A549 (cell line): Measurements from ENCODE around the gene COL1A1. TPM values are rescaled to one million over a fixed set of nuclear protein-coding genes. Genes with fewer than 3 reads are reported as not detected.
A peak's percentile ranks its signal among the peaks of the same experiment; 100 is the strongest.

Experiments used
- ATAC-seq, 2 experiments: fragments of 200-7000 bp in 1 of 2; fragments of >200 bp in 1 of 2; cut with Nextera tagmentation in 1 of 2; cut with Tn5 transposase in 1 of 2; 3 replicates each; pipeline versions ENCODE4 v1.8.0 to v1.9.1; 2018 to 2020; ENCODE audit warnings: mild to moderate bottlenecking in 1 of 2, moderate library complexity in 1 of 2
- CTCF ChIA-PET: fragments of 300-600 bp; sonication (Branson Sonifier 250); formaldehyde crosslinking; extraction: SDS; loops from one replicate; lab custom pipeline; 2021; ENCODE audit warnings: antibody characterized with exemption, inconsistent platforms; lab: Yijun Ruan, JAX
- POLR2A ChIA-PET: fragments of 350-600 bp; formaldehyde crosslinking; extraction: SDS; loops from one replicate; lab custom pipeline; 2021; ENCODE audit warnings: antibody characterized with exemption, inconsistent platforms; lab: Yijun Ruan, JAX
- DNase-seq, 2 experiments: peaks; one replicate each; pipeline versions ENCODE4 v3.0.0 to v3.0.0-alpha.2; 2011 to 2016; ENCODE audit warnings: low read depth in 1 of 2, low spot score in 1 of 2
- FAIRE-seq: peaks from 2 replicates; lab custom pipeline; 2011; peaks lifted over from hg19 to GRCh38; lab: Jason Lieb, UNC
- H3K27ac ChIP-seq, 2 experiments: fragments of >200 bp; sonication (Bioruptor Twin); formaldehyde crosslinking; 3 replicates each; pipeline ENCODE4 v1.5.1; 2016 to 2017
- H3K4me1 ChIP-seq: fragments of >200 bp; sonication (Bioruptor Twin); formaldehyde crosslinking; 3 replicates; pipeline ENCODE4 v1.6.1; 2016
- H3K4me2 ChIP-seq: fragments of >200 bp; sonication (Bioruptor Twin); formaldehyde crosslinking; 3 replicates; pipeline ENCODE4 v1.6.1; 2016
- H3K4me3 ChIP-seq: fragments of >200 bp; sonication (Bioruptor Twin); formaldehyde crosslinking; 3 replicates; pipeline ENCODE4 v1.5.1; 2016
- H3K9me3 ChIP-seq: fragments of >200 bp; sonication (Bioruptor Twin); formaldehyde crosslinking; 3 replicates; pipeline ENCODE4 v1.6.1; 2016
- ATOH8 ChIP-seq: fragments of 250-450 bp; sonication (Bioruptor Pico); IDR thresholded peaks from 2 replicates; pipeline ENCODE4 v1.5.0; 2020; ENCODE audit warnings: low read depth, mild to moderate bottlenecking, moderate library complexity
- CTCF ChIP-seq: fragments of >200 bp; sonication (Bioruptor Twin); formaldehyde crosslinking; IDR thresholded peaks from 3 replicates; pipeline ENCODE4 v1.5.1; 2016
- EHF ChIP-seq: fragments of 250-450 bp; sonication (Bioruptor Pico); IDR thresholded peaks from 2 replicates; pipeline ENCODE4 v1.5.0; 2020; ENCODE audit warnings: mild to moderate bottlenecking
- EHMT2 ChIP-seq: fragments of 200-600 bp; sonication (generic); IDR thresholded peaks from 2 replicates; pipeline ENCODE4 v1.6.1; 2016; ENCODE audit warnings: antibody characterized with exemption, low read depth, mild to moderate bottlenecking, moderate library complexity
- ELK1 ChIP-seq: fragments of 150-350 bp; IDR thresholded peaks from 2 replicates; pipeline ENCODE4 v1.6.1; 2014; ENCODE audit warnings: low read depth, mild to moderate bottlenecking, low read length
- FOSL2 ChIP-seq, 2 experiments: fragments of 450-650 bp in 1 of 2; fragments of >200 bp in 1 of 2; sonication (Bioruptor Twin) in 1 of 2; formaldehyde crosslinking; IDR thresholded peaks; 2 replicates each; pipeline versions ENCODE4 v1.5.0 to v1.6.1; 2016 to 2020; ENCODE audit warnings: mild to moderate bottlenecking in 1 of 2, moderate library complexity in 1 of 2
- HDAC2 ChIP-seq: fragments of 200-600 bp; sonication (generic); IDR thresholded peaks from 2 replicates; pipeline ENCODE4 v1.6.1; 2016
- HES2 ChIP-seq: fragments of >200 bp; sonication (Bioruptor Twin); formaldehyde crosslinking; IDR thresholded peaks from 2 replicates; pipeline ENCODE4 v1.6.1; 2016
- HEYL ChIP-seq: fragments of 250-450 bp; sonication (Bioruptor Pico); IDR thresholded peaks from 2 replicates; pipeline ENCODE4 v1.8.0; 2021; ENCODE audit warnings: mild to moderate bottlenecking, moderate library complexity
- HMGXB4 ChIP-seq: fragments of 250-450 bp; sonication (Bioruptor Pico); IDR thresholded peaks from 2 replicates; pipeline ENCODE4 v1.5.0; 2021; ENCODE audit warnings: mild to moderate bottlenecking, moderate library complexity, borderline replicate concordance
- HOXB13 ChIP-seq: fragments of 250-450 bp; sonication (Bioruptor Pico); IDR thresholded peaks from 2 replicates; pipeline ENCODE4 v1.5.0; 2020; ENCODE audit warnings: low read depth, mild to moderate bottlenecking, moderate library complexity
- KDM5A ChIP-seq: fragments of 200-600 bp; sonication (generic); IDR thresholded peaks from 2 replicates; pipeline ENCODE4 v1.6.1; 2016; ENCODE audit warnings: antibody characterized with exemption, mild to moderate bottlenecking
- NPAS2 ChIP-seq: fragments of 250-450 bp; sonication (Bioruptor Pico); IDR thresholded peaks from 2 replicates; pipeline ENCODE4 v1.8.0; 2022; ENCODE audit warnings: mild to moderate bottlenecking, moderate library complexity, borderline replicate concordance
- NR3C1 ChIP-seq: fragments of >200 bp; sonication (Bioruptor Twin); formaldehyde crosslinking; IDR thresholded peaks from 3 replicates; pipeline ENCODE4 v1.6.1; 2017
- PBX3 ChIP-seq: IDR thresholded peaks from 2 replicates; pipeline ENCODE4 v1.6.1; 2012
- PHF8 ChIP-seq: fragments of 200-600 bp; sonication (generic); IDR thresholded peaks from 2 replicates; pipeline ENCODE4 v1.6.1; 2016; ENCODE audit warnings: low read depth, mild to moderate bottlenecking, antibody characterized with exemption, moderate library complexity, borderline replicate concordance
- RAD21 ChIP-seq, 2 experiments: fragments of >200 bp in 1 of 2; sonication (Bioruptor Twin) in 1 of 2; formaldehyde crosslinking in 1 of 2; IDR thresholded peaks in 1 of 2; conservative IDR thresholded peaks in 1 of 2; 2 replicates in 1 of 2; 3 replicates in 1 of 2; pipeline ENCODE4 v1.6.1; 2012 to 2018; ENCODE audit warnings: inconsistent platforms in 1 of 2
- SMC3 ChIP-seq: fragments of >200 bp; sonication (Bioruptor Twin); formaldehyde crosslinking; IDR thresholded peaks from 3 replicates; pipeline ENCODE4 v1.6.1; 2018; ENCODE audit warnings: inconsistent platforms
- TP53 ChIP-seq: fragments of 250-450 bp; sonication (Bioruptor Pico); IDR thresholded peaks from 2 replicates; pipeline ENCODE4 v1.5.0; 2021; ENCODE audit warnings: mild to moderate bottlenecking, moderate library complexity
- USF2 ChIP-seq: fragments of 450-650 bp; IDR thresholded peaks from 2 replicates; pipeline ENCODE4 v1.6.1; 2014; ENCODE audit warnings: antibody characterized with exemption
- ZC3H11A ChIP-seq: fragments of 450-650 bp; IDR thresholded peaks from 2 replicates; pipeline ENCODE4 v1.6.1; 2014; ENCODE audit warnings: antibody characterized with exemption, mild to moderate bottlenecking
- ZNF302 ChIP-seq: fragments of 250-450 bp; sonication (Bioruptor Pico); IDR thresholded peaks from 2 replicates; pipeline ENCODE4 v1.9.0; 2021; ENCODE audit warnings: inconsistent platforms, mild to moderate bottlenecking, moderate library complexity
- WGBS: methylation state at CpG from one replicate; pipeline ENCODE4 v1.1.6; 2017; ENCODE audit errors: missing lambda C conversion rate; 5-methylcytosine and 5-hydroxymethylcytosine counted together
- polyA plus RNA-seq, 4 experiments: library from polyadenylated mRNA; depleted of rRNA in 3 of 4; stranded (reverse); fragments of >200 nt; fragmentation: RNase III in 1 of 4; extraction: RNeasy Plus Mini Kit Qiagen cat#74134 plus additional on column Dnase treatment in 1 of 4; gene quantifications; 2 replicates in 3 of 4; 3 replicates in 1 of 4; pipeline ENCODE4 v1.2.3, GENCODE V29; 2011 to 2017

The COL1A1 gene
- polyA plus RNA-seq, 2 of the 4 experiments (the other 2 are of a cell fraction), result 4.4 to 34.3 TPM

GRCh38 chr17:50163843-50164696 lies 37.4 kb downstream of the COL1A1 start:
- TF ChIP-seq TP53 (no peak), SMC3 (no peak), NPAS2 (CRISPR knock-in tag) (no peak), HES2 (no peak), RAD21 (conservative IDR thresholded peaks at IDR 0.05 in 1 of 2, IDR thresholded peaks at IDR 0.05 in 1 of 2) (no peak), ZC3H11A (no peak), PHF8 (no peak), EHF (no peak), NR3C1 (no peak), ATOH8 (CRISPR knock-in tag) (no peak), ZNF302 (CRISPR knock-in tag) (no peak), EHMT2 (no peak), FOSL2 (IDR thresholded peaks at IDR 0.05) (no peak), FOSL2 (CRISPR knock-in tag; IDR thresholded peaks at IDR 0.05) (no peak)
- ChIA-PET CTCF (interaction anchor here (1.0 to 17.0 kb wide), 9 partner anchors 9 to 136 kb away, joined by 3 to 817 read pairs (median 15); partner anchors contain the start of genes COL1A1 and PPP1R9B), POLR2A (no interaction called here)
- WGBS, result 78% methylated on average over 11 of the region's 11 CpGs
- Histone ChIP-seq H3K27ac (peak overlapping the region in 1 of 2 experiments; percentile 18; a peak in 1 of 6 replicates), H3K4me3 (no peak overlapping the region), H3K9me3 (no peaks in the 10 kb centered on the region), H3K4me1 (peaks cover 13% of the 10 kb centered on the region; the same call in 2 of the 3 replicates), H3K4me2 (no peak overlapping the region)
- no peak for FAIRE-seq
- ATAC-seq, result no peak
- DNase-seq, result no peak

- peaks cover 9% of the 10 kb centered on the region; the same call in 2 of the 3 replicates for H3K4me1 ChIP-seq
- H3K27ac ChIP-seq, result no peak overlapping the region
- 66% methylated on average over 8 of the region's 8 CpGs for WGBS
- ChIA-PET CTCF (interaction anchor here (0.6 to 17.0 kb wide), 41 partner anchors 7 to 622 kb away, joined by 3 to 817 read pairs (median 6); partner anchors contain the start of genes COL1A1, PPP1R9B and SAMD14), POLR2A (interaction anchor here (0.5 kb wide), 1 partner anchor 37 kb away, joined by 3 read pairs; no protein-coding TSS in a partner anchor)
- FAIRE-seq, result no peak
- H3K4me2 ChIP-seq, result no peak overlapping the region
- ATAC-seq, result no peak
- no peak for DNase-seq
- no peak overlapping the region for H3K4me3 ChIP-seq
- no peaks in the 10 kb centered on the region for H3K9me3 ChIP-seq
- TF ChIP-seq PBX3, result no peak
- TF ChIP-seq KDM5A, result no peak
- no peak for TF ChIP-seq HEYL (CRISPR knock-in tag)
- no peak for TF ChIP-seq CTCF
- no peak for TF ChIP-seq HMGXB4 (CRISPR knock-in tag)
- TF ChIP-seq USF2, result no peak
- TF ChIP-seq HOXB13, result no peak
- TF ChIP-seq ELK1, result no peak
- TF ChIP-seq HDAC2, result no peak
These were observed 38.8 kb downstream of the COL1A1 start for GRCh38 chr17:50162466-50163254.
